ENCODE data around the gene CCDC85A. TPM values are rescaled to one million over a fixed set of nuclear protein-coding genes. Genes with fewer than 3 reads are reported as not detected.
A peak's percentile ranks its signal among the peaks of the same experiment; 100 is the strongest.

CCDC85A gene
- total and polyA plus RNA-seq, 9 donors, result 2.8 to 5.5 (median 4.4) TPM

DNA sequence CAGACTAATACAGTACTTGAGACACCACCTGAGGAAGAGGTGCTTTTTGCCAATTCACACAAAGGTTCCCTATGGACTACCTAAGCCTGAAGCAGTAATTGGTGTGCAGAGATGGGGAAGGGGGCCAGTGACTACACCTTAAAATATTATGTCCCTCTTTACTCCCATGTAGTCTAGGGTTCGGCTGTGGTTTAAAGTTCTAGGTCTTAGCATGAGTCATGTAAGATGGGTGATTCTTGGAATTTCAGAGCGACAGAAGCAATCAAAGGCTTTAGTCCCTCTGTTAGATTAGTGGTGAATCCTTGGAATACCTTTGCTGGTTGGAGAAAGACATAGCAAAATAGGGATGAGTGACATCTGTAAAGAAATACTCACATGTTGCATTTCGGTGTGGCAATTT lies 14.3 kb upstream of the CCDC85A start:
- Histone ChIP-seq H3K27me3 (ENCODE audit: control insufficient read depth, insufficient read depth, low read length) (no peaks in the 10 kb centered on the region), H3K27ac (ENCODE audit: low read length) (no peak overlapping the region), H3K4me3 (ENCODE audit: low read length) (no peak overlapping the region), H3K36me3 (ENCODE audit: control insufficient read depth, insufficient read depth, low read length) (no peaks in the 10 kb centered on the region), H3K4me1 (ENCODE audit: control insufficient read depth, insufficient read depth, low read length) (no peaks in the 10 kb centered on the region), H3K9me3 (replicated peaks; ENCODE audit: control insufficient read depth, low read depth, low read length) (no peaks in the 10 kb centered on the region)
- DNase-seq, result no peak
- no CpG with 5 or more reads among the region's 3 CpGs for WGBS (ENCODE audit: insufficient coverage)

DNA sequence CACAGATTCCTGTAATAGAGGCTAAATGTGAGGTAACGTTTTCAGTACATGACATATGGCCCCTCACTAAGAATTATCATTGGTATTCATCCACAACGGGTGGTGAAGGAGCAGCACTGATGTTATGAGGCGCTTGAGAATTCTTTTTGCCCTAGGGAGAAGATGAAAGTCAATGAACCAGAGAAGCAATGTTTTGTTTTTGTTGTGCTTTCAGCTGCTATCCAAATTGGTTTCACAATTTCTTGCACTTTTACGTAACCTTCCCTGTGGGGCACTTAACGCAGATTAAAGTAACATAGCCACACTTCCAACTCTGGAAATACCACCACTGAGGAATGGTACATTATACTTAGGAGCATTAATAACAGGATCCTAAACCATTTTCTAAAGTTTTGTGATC lies 13.3 kb upstream of the CCDC85A start:
- H3K4me1 ChIP-seq (ENCODE audit: control insufficient read depth, insufficient read depth, low read length), result no peaks in the 10 kb centered on the region
- no peak overlapping the region for H3K27ac ChIP-seq (ENCODE audit: low read length)
- no peaks in the 10 kb centered on the region for H3K36me3 ChIP-seq (ENCODE audit: control insufficient read depth, insufficient read depth, low read length)
- no peaks in the 10 kb centered on the region for H3K27me3 ChIP-seq (ENCODE audit: control insufficient read depth, insufficient read depth, low read length)
- H3K9me3 ChIP-seq (replicated peaks; ENCODE audit: control insufficient read depth, low read depth, low read length), result no peaks in the 10 kb centered on the region
- WGBS (ENCODE audit: insufficient coverage), result no CpG with 5 or more reads among the region's 5 CpGs
- no peak overlapping the region for H3K4me3 ChIP-seq (ENCODE audit: low read length)
- DNase-seq, result no peak

DNA sequence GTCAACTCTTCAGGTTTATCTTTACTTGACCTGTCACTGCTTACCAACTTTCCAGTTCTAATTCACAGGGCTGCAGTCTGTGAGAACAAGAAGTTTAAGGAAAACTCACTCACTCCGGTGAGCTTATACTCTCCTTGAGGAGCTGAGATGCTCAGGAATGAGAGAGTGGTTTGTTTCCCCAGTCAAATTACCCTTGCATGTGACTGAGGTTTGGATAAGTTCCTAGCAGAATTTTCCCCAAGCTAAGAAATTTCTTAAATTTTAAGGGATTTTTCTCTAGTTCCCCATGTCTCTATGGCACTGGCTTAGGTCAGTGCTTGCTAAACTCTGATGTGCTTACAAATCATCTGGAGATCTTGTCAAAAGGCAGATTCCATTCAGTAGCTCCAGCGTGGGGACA lies 12.8 kb upstream of the CCDC85A start:
- no peaks in the 10 kb centered on the region for H3K4me1 ChIP-seq (ENCODE audit: control insufficient read depth, insufficient read depth, low read length)
- no CpG with 5 or more reads among the region's 2 CpGs for WGBS (ENCODE audit: insufficient coverage)
- H3K4me3 ChIP-seq (ENCODE audit: low read length), result no peak overlapping the region
- no peak overlapping the region for H3K27ac ChIP-seq (ENCODE audit: low read length)
- H3K9me3 ChIP-seq (replicated peaks; ENCODE audit: control insufficient read depth, low read depth, low read length), result no peaks in the 10 kb centered on the region
- no peaks in the 10 kb centered on the region for H3K27me3 ChIP-seq (ENCODE audit: control insufficient read depth, insufficient read depth, low read length)
- no peaks in the 10 kb centered on the region for H3K36me3 ChIP-seq (ENCODE audit: control insufficient read depth, insufficient read depth, low read length)
- DNase-seq, result no peak

DNA sequence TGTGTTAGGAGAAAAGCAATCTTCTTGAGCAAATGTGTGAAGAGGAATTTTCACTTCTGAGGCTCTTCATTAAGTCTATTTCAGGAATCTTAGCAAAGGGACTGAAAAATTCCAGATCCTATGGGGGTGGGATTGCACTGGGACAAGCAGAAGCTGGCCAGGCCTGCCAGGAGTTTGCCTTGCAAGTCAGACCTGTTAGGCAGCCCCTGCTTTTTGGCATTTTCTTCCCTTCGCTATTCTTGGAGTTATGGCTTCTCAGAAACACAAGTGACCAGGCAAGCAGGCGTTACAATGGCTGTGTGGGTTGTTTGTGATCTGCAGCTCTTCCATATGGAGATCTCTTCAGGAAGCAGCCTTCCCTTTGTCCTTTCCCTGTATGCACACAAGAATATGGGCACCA lies 8.0 kb upstream of the CCDC85A start:
- DNase-seq, result no peak
- no CpG with 5 or more reads among the region's 2 CpGs for WGBS (ENCODE audit: insufficient coverage)
- no peak overlapping the region for H3K27ac ChIP-seq (ENCODE audit: low read length)

DNA sequence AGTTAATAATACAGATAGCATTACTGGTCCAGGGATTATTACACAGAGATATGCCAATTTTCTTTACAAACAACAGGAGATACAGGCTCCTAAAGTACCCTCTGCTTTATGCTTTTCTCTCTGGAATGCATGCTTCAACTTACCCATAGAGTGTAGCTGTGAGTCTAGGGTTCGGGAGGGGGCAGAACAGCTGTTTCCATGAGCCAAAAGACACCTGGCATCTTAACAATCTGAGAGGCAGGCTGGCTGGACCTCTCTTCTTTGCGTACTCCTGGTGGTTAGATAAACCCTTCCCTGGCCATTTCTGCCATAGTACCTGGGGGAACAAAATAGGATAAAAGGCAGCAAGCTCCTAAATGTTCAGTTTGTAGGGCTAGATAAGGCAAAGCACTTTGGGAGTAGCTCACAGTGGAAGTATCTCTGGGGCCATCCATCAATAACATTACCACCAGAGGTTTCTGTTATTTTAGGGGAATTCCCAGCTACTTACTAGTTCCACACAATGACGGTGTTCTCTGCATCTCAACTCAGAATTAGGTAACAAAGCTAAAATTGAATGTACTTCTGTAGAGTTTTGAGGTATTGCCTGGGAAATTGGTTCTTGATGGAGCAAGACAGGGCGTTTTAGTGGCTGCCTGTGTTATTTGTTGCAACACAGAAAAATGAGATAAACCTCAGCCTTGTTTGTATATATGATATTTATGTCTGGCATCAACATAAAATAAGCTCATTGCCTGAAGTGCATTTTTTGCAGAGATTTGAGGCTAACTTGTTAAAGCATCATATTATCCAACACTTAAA lies 6.2 kb upstream of the CCDC85A start:
- H3K4me3 ChIP-seq (ENCODE audit: low read length), result no peak overlapping the region
- H3K9me3 ChIP-seq (replicated peaks; ENCODE audit: control insufficient read depth, low read depth, low read length), result no peaks in the 10 kb centered on the region
- DNase-seq, result no peak
- no peaks in the 10 kb centered on the region for H3K36me3 ChIP-seq (ENCODE audit: control insufficient read depth, insufficient read depth, low read length)
- WGBS (ENCODE audit: insufficient coverage), result 64% methylated on average over 2 of the region's 4 CpGs
- peaks cover 11% of the 10 kb centered on the region for H3K27me3 ChIP-seq (ENCODE audit: control insufficient read depth, insufficient read depth, low read length)
- H3K27ac ChIP-seq (ENCODE audit: low read length), result no peak overlapping the region
- H3K4me1 ChIP-seq (ENCODE audit: control insufficient read depth, insufficient read depth, low read length), result no peaks in the 10 kb centered on the region

More for the DNA sequence above, 8.0 kb upstream of the CCDC85A start:
- no peaks in the 10 kb centered on the region for H3K4me1 ChIP-seq (ENCODE audit: control insufficient read depth, insufficient read depth, low read length)
- no peak overlapping the region for H3K4me3 ChIP-seq (ENCODE audit: low read length)
- no peaks in the 10 kb centered on the region for H3K9me3 ChIP-seq (replicated peaks; ENCODE audit: control insufficient read depth, low read depth, low read length)
- no peaks in the 10 kb centered on the region for H3K36me3 ChIP-seq (ENCODE audit: control insufficient read depth, insufficient read depth, low read length)
- peaks cover 2% of the 10 kb centered on the region for H3K27me3 ChIP-seq (ENCODE audit: control insufficient read depth, insufficient read depth, low read length)

DNA sequence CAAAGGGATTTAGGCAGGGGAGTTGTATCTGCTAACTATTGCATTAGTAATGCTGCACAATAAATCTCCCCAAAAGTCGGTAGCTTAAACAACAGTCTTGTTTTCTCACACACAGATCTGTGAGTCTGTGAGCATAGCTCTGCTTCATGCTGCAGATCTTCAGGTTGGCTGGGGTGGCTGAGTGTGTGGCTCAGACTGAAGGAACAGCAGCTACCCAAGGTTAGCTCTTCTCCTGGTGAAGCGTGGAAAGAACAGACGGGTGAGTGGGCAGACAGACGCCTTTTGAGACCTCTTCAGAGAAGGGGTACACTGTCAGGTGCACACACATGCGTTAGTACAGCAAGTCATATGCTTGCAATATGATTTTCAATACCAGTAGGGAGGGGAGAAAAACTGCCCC lies 3.9 kb upstream of the CCDC85A start:
- no peak overlapping the region for H3K27ac ChIP-seq (ENCODE audit: low read length)
- no peaks in the 10 kb centered on the region for H3K36me3 ChIP-seq (ENCODE audit: control insufficient read depth, insufficient read depth, low read length)
- no peaks in the 10 kb centered on the region for H3K9me3 ChIP-seq (replicated peaks; ENCODE audit: control insufficient read depth, low read depth, low read length)
- no peak for DNase-seq
- peaks cover 22% of the 10 kb centered on the region for H3K27me3 ChIP-seq (ENCODE audit: control insufficient read depth, insufficient read depth, low read length)
- no peak overlapping the region for H3K4me3 ChIP-seq (ENCODE audit: low read length)
- 78% methylated on average over 5 of the region's 5 CpGs for WGBS (ENCODE audit: insufficient coverage)
- peaks cover 3% of the 10 kb centered on the region for H3K4me1 ChIP-seq (ENCODE audit: control insufficient read depth, insufficient read depth, low read length)

DNA sequence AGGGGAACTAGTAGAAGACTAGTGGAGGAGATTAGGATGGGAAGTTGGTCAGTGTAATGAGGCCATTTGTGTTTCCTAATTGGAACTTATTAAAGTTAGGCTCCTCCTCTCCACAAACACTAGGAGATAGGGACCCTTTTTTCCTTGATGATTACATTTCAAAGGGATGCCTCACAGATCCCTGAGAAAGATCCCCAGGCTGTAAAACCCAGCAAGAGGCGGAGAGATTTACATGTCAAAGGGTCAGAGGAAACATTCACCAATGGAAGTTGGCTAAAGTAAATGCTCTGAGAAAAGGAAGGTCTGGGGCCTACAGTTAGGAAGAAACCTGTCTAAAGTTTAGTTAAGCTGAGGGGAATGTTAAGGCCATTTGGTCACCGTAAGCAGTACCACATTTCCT lies 1.4 kb upstream of the CCDC85A start:
- no peak overlapping the region for H3K4me3 ChIP-seq (ENCODE audit: low read length)
- H3K4me1 ChIP-seq (ENCODE audit: control insufficient read depth, insufficient read depth, low read length), result peaks cover 15% of the 10 kb centered on the region
- no peaks in the 10 kb centered on the region for H3K36me3 ChIP-seq (ENCODE audit: control insufficient read depth, insufficient read depth, low read length)
- no peak for DNase-seq
- H3K27ac ChIP-seq (ENCODE audit: low read length), result no peak overlapping the region
- no peaks in the 10 kb centered on the region for H3K9me3 ChIP-seq (replicated peaks; ENCODE audit: control insufficient read depth, low read depth, low read length)
- WGBS (ENCODE audit: insufficient coverage), result 91% methylated on average over 1 of the region's 2 CpGs
- peaks cover 37% of the 10 kb centered on the region for H3K27me3 ChIP-seq (ENCODE audit: control insufficient read depth, insufficient read depth, low read length)

DNA sequence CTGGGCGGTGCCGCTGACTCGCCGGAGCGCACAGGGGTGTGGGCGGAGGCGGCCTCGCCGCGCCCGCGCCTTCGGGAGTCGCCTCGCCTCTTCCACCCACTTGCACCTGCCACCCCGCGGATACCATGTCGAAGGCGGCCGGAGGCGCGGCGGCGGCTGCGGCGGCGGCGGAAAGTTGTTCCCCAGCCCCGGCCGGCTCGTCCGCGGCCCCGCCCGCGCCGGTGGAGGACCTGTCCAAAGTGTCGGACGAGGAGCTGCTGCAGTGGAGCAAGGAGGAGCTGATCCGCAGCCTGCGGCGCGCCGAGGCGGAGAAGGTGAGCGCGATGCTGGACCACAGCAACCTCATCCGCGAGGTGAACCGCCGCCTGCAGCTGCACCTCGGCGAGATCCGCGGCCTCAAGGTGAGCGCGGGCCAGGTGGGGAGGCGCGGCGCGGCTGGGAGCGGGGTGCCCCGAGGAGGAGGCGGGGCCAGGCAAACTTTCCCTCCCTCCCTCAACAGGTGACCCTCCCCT lies 766 bp downstream of the CCDC85A start:
- Histone ChIP-seq H3K27me3 (ENCODE audit: control insufficient read depth, insufficient read depth, low read length) (peaks cover 37% of the 10 kb centered on the region), H3K4me3 (ENCODE audit: low read length) (peak overlapping the region; percentile 47), H3K4me1 (ENCODE audit: control insufficient read depth, insufficient read depth, low read length) (peaks cover 15% of the 10 kb centered on the region), H3K27ac (ENCODE audit: low read length) (no peak overlapping the region), H3K9me3 (replicated peaks; ENCODE audit: control insufficient read depth, low read depth, low read length) (no peaks in the 10 kb centered on the region), H3K36me3 (ENCODE audit: control insufficient read depth, insufficient read depth, low read length) (no peaks in the 10 kb centered on the region)
- peak; percentile 32 for DNase-seq
- 0% methylated on average over 63 of the region's 64 CpGs for WGBS (ENCODE audit: insufficient coverage)

DNA sequence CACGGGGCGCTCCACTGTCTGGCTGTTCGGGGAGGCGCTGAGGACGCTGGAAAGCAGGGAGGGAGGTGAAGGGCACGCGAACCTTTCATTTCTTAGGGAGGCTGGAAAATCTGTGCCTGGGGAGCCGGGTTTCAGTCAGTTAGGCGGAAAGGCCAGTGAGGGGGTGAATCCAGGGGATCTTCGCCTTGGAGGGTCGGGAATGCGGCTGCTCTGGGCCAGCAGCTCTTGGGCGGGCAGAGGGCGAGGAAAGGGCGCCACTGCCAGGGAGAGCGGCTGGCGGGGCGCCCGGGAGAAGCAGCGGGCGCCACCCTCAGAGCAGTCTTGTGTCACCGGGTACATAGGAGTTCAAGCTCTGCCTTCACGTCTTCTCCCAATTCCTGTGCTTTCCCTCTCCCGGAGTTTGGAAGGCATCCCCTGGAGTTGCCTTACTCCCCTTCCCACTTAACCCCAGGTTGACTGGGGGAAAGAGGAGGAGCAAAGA lies 1.4 kb downstream of the CCDC85A start:
- 0% methylated on average over 16 of the region's 24 CpGs for WGBS (ENCODE audit: insufficient coverage)
- peak overlapping the region; percentile 62 for H3K27ac ChIP-seq (ENCODE audit: low read length)
- DNase-seq, result peak; percentile 47
- H3K9me3 ChIP-seq (replicated peaks; ENCODE audit: control insufficient read depth, low read depth, low read length), result no peaks in the 10 kb centered on the region
- no peaks in the 10 kb centered on the region for H3K36me3 ChIP-seq (ENCODE audit: control insufficient read depth, insufficient read depth, low read length)
- peaks cover 15% of the 10 kb centered on the region for H3K4me1 ChIP-seq (ENCODE audit: control insufficient read depth, insufficient read depth, low read length)
- peak overlapping the region; percentile 47 for H3K4me3 ChIP-seq (ENCODE audit: low read length)
- peaks cover 35% of the 10 kb centered on the region for H3K27me3 ChIP-seq (ENCODE audit: control insufficient read depth, insufficient read depth, low read length)

DNA sequence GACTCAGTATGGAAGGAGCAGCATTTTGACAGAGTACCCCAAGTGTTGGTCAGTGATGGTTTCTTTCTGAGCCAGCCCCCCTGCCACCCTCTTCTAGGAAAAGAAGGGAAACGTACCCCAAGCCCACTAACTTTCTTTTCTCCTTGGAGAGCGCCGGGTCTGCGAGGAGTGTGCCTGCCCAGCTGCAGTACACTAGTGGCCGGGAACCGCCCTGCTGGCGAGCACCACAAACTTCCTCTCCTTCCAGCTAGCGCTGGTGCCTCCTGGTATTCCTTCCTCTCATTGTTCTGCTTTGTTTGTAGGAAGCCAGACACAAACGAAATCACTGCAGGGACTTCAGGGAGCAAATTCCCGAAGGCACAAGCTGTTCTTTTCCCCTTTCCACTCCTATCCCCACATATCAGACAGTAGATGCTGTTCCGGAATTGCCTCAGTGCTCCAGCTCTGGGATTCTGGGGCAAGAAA lies 1.8 kb downstream of the CCDC85A start:
- peak; percentile 37 for DNase-seq
- Histone ChIP-seq H3K27ac (ENCODE audit: low read length) (peak overlapping the region; percentile 45), H3K4me1 (ENCODE audit: control insufficient read depth, insufficient read depth, low read length) (peaks cover 15% of the 10 kb centered on the region), H3K36me3 (ENCODE audit: control insufficient read depth, insufficient read depth, low read length) (no peaks in the 10 kb centered on the region), H3K4me3 (ENCODE audit: low read length) (peak overlapping the region; percentile 47), H3K27me3 (ENCODE audit: control insufficient read depth, insufficient read depth, low read length) (peaks cover 35% of the 10 kb centered on the region), H3K9me3 (replicated peaks; ENCODE audit: control insufficient read depth, low read depth, low read length) (no peaks in the 10 kb centered on the region)
- 3% methylated on average over 7 of the region's 11 CpGs for WGBS (ENCODE audit: insufficient coverage)

All from muscle of leg (tissue), 11 donors.